ENCODE results near the gene LMX1A.

DNA sequence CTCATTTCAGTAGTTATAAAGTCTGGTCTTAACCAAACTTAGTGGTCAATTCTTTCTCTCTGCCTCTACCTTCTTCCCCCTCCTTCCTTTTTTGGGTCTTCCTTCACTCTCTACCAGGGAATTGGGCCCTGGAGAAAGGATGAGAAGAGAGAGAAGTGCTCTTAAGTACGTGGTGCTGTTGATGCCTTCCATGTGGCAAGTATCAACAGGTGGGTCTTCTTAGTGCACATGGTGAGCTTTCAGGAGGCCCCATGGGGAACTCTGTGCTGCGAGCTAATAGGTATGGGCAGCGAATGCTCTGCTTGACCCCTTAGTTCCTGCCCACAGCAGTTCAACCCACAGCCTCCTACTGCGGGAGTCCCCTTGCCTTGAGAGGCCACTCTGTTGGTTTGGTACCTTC lies 39.4 kb upstream of the LMX1A start:
- TF ChIP-seq, protein P1, sequence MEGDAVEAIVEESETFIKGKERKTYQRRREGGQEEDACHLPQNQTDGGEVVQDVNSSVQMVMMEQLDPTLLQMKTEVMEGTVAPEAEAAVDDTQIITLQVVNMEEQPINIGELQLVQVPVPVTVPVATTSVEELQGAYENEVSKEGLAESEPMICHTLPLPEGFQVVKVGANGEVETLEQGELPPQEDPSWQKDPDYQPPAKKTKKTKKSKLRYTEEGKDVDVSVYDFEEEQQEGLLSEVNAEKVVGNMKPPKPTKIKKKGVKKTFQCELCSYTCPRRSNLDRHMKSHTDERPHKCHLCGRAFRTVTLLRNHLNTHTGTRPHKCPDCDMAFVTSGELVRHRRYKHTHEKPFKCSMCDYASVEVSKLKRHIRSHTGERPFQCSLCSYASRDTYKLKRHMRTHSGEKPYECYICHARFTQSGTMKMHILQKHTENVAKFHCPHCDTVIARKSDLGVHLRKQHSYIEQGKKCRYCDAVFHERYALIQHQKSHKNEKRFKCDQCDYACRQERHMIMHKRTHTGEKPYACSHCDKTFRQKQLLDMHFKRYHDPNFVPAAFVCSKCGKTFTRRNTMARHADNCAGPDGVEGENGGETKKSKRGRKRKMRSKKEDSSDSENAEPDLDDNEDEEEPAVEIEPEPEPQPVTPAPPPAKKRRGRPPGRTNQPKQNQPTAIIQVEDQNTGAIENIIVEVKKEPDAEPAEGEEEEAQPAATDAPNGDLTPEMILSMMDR (IDR thresholded peaks at IDR 0.05): no peak
- TF ChIP-seq POLR2AphosphoS5 (IDR thresholded peaks at IDR 0.05; ENCODE audit: insufficient read depth in 1 of 2, low read depth in 1 of 2) (no peak), POLR2A (IDR thresholded peaks at IDR 0.05) (no peak)
